ENCODE data around the gene MRTFB. TPM values are rescaled to one million over a fixed set of nuclear protein-coding genes. Genes with fewer than 3 reads are reported as not detected.

MRTFB gene
- total and polyA plus RNA-seq, 2 of the 13 experiments (the other 11 are each of a cell fraction or from before 2014, with no cell fraction given): 11.4 to 14.0 TPM

- no TSS peak for BruUV-seq (replicated peaks)
- WGBS (ENCODE audit: low lambda C conversion rate): 98% methylated on average over 5 of the region's 5 CpGs
- Histone ChIP-seq H3K27me3 (ENCODE audit: control insufficient read depth in 1 of 2, insufficient read depth in 2 of 2, low read length in 2 of 2) (no peaks in the 10 kb centered on the region), H3K79me2 (ENCODE audit: insufficient read depth, low read length) (no peaks in the 10 kb centered on the region), H3K36me3 (replicated peaks in 1 of 2; ENCODE audit: control insufficient read depth in 1 of 2, insufficient read depth in 2 of 2, low read length in 2 of 2) (peaks cover 14 to 57% of the 10 kb centered on the region in 2 experiments), H2AFZ (ENCODE audit: low read length) (no peak overlapping the region), H3K9ac (ENCODE audit: insufficient read depth, low read depth, low read length) (no peak overlapping the region), H3K4me3 (replicated peaks in 1 of 3; ENCODE audit: insufficient read depth in 1 of 3, low read depth in 2 of 3, low read length in 3 of 3) (no peak overlapping the region), H4K20me1 (ENCODE audit: insufficient read depth, low read length) (no peaks in the 10 kb centered on the region), H3K4me1 (ENCODE audit: insufficient read depth, low read length) (peaks cover 14% of the 10 kb centered on the region), H3K9me3 (ENCODE audit: low read length) (no peaks in the 10 kb centered on the region), H3K4me2 (ENCODE audit: low read depth, low read length) (no peak overlapping the region), H3K27ac (ENCODE audit: extremely low read length, insufficient read depth, low read length) (no peak overlapping the region)
- CTCF ChIA-PET (ENCODE audit: low intra/inter-chr PET ratio, low total read pairs): no interaction called here
- FAIRE-seq (no peak), DNase-seq (ENCODE audit: low spot score) (no peak), ATAC-seq (no peak)
- in situ Hi-C loops (cut with HindIII; ENCODE audit: extremely low pct_ligation_motif_present, low pct_unique_long_range_greater_than_20kb): no loop called here
- POLR2A ChIA-PET: no interaction called here
- intact Hi-C loops (cut with micrococcal nuclease; ENCODE audit: unreplicated experiment): no loop called here
- no peak for TF ChIP-seq TGIF2 (CRISPR knock-in tag; IDR thresholded peaks at IDR 0.05)
- TF ChIP-seq ZFP37 (CRISPR knock-in tag; IDR thresholded peaks at IDR 0.05; ENCODE audit: borderline replicate concordance): no peak
- TF ChIP-seq, protein P1, sequence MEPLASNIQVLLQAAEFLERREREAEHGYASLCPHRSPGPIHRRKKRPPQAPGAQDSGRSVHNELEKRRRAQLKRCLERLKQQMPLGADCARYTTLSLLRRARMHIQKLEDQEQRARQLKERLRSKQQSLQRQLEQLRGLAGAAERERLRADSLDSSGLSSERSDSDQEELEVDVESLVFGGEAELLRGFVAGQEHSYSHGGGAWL (CRISPR knock-in tag; IDR thresholded peaks at IDR 0.05): no peak
- TF ChIP-seq, protein P2, sequence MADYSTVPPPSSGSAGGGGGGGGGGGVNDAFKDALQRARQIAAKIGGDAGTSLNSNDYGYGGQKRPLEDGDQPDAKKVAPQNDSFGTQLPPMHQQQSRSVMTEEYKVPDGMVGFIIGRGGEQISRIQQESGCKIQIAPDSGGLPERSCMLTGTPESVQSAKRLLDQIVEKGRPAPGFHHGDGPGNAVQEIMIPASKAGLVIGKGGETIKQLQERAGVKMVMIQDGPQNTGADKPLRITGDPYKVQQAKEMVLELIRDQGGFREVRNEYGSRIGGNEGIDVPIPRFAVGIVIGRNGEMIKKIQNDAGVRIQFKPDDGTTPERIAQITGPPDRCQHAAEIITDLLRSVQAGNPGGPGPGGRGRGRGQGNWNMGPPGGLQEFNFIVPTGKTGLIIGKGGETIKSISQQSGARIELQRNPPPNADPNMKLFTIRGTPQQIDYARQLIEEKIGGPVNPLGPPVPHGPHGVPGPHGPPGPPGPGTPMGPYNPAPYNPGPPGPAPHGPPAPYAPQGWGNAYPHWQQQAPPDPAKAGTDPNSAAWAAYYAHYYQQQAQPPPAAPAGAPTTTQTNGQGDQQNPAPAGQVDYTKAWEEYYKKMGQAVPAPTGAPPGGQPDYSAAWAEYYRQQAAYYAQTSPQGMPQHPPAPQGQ (CRISPR knock-in tag; IDR thresholded peaks at IDR 0.05; ENCODE audit: borderline replicate concordance): no peak
- no peak for TF ChIP-seq ZNF407 (CRISPR knock-in tag; IDR thresholded peaks at IDR 0.05; ENCODE audit: not compliant biosample characterization)
- TF ChIP-seq FOXP4 (CRISPR knock-in tag; IDR thresholded peaks at IDR 0.05): no peak
- no peak for TF ChIP-seq ZNF800 (CRISPR knock-in tag; IDR thresholded peaks at IDR 0.05)
- TF ChIP-seq ATF1 (CRISPR knock-in tag; IDR thresholded peaks at IDR 0.05): no peak
- TF ChIP-seq NFYB (CRISPR knock-in tag; IDR thresholded peaks at IDR 0.05): no peak
Observed at GRCh38 chr16:14238756-14239155, 167.6 kb downstream of the MRTFB start.

Measured in HepG2 (cell line).